ENCODE results near the gene SMAD4.
"Not testable (repeated sequence)": the region's sequence is repeated elsewhere in the genome, so short reads cannot be mapped to it uniquely, and the experiment has no call there.

SMAD4 gene

GRCh38 chr18:51003174-51003573, 26.8 kb upstream of the SMAD4 start:
- not testable (repeated sequence) for H3K4me3 ChIP-seq (ENCODE audit: low read length in 2 of 2); H3K27ac ChIP-seq (ENCODE audit: low read depth in 2 of 2, low read length in 2 of 2); H3K9ac ChIP-seq (ENCODE audit: low read depth in 1 of 2, low read length in 2 of 2); H3K9me3 ChIP-seq (ENCODE audit: control insufficient read depth in 2 of 2, low read length in 2 of 2); H3K27me3 ChIP-seq (ENCODE audit: control insufficient read depth in 2 of 2, insufficient read depth in 2 of 2, low read length in 2 of 2); H3K4me1 ChIP-seq (ENCODE audit: control insufficient read depth in 2 of 2, insufficient read depth in 2 of 2, low read length in 2 of 2); H3K36me3 ChIP-seq (ENCODE audit: control insufficient read depth in 2 of 2, insufficient read depth in 2 of 2, low read length in 2 of 2)

- Histone ChIP-seq H3K4me3 (ENCODE audit: low read length in 2 of 2) (no peak overlapping the region), H3K4me1 (ENCODE audit: control insufficient read depth in 2 of 2, insufficient read depth in 2 of 2, low read length in 2 of 2) (peaks cover 0 to 7% of the 10 kb centered on the region in 2 donors)
These were observed 23.8 kb upstream of the SMAD4 start for GRCh38 chr18:51006061-51006818.

GRCh38 chr18:51006948-51007789, 22.8 kb upstream of the SMAD4 start:
- no peak overlapping the region for H3K4me3 ChIP-seq (ENCODE audit: low read length in 2 of 2)
- no peak overlapping the region for H3K9ac ChIP-seq (ENCODE audit: low read depth in 1 of 2, low read length in 2 of 2)
- no peaks in the 10 kb centered on the region for H3K27me3 ChIP-seq (ENCODE audit: control insufficient read depth in 2 of 2, insufficient read depth in 2 of 2, low read length in 2 of 2)
- H3K36me3 ChIP-seq (ENCODE audit: control insufficient read depth in 2 of 2, insufficient read depth in 2 of 2, low read length in 2 of 2): no peaks in the 10 kb centered on the region
- H3K4me1 ChIP-seq (ENCODE audit: control insufficient read depth in 2 of 2, insufficient read depth in 2 of 2, low read length in 2 of 2): peaks cover 0 to 12% of the 10 kb centered on the region in 2 donors
- H3K9me3 ChIP-seq (ENCODE audit: control insufficient read depth in 2 of 2, low read length in 2 of 2): no peaks in the 10 kb centered on the region
- no peak overlapping the region for H3K27ac ChIP-seq (ENCODE audit: low read depth in 2 of 2, low read length in 2 of 2)

More at GRCh38 chr18:51006061-51006818, 23.8 kb upstream of the SMAD4 start:
- Histone ChIP-seq H3K9ac (ENCODE audit: low read depth in 1 of 2, low read length in 2 of 2) (no peak overlapping the region), H3K27ac (ENCODE audit: low read depth in 2 of 2, low read length in 2 of 2) (no peak overlapping the region), H3K9me3 (ENCODE audit: control insufficient read depth in 2 of 2, low read length in 2 of 2) (no peaks in the 10 kb centered on the region), H3K27me3 (ENCODE audit: control insufficient read depth in 2 of 2, insufficient read depth in 2 of 2, low read length in 2 of 2) (no peaks in the 10 kb centered on the region), H3K36me3 (ENCODE audit: control insufficient read depth in 2 of 2, insufficient read depth in 2 of 2, low read length in 2 of 2) (no peaks in the 10 kb centered on the region)

DNA sequence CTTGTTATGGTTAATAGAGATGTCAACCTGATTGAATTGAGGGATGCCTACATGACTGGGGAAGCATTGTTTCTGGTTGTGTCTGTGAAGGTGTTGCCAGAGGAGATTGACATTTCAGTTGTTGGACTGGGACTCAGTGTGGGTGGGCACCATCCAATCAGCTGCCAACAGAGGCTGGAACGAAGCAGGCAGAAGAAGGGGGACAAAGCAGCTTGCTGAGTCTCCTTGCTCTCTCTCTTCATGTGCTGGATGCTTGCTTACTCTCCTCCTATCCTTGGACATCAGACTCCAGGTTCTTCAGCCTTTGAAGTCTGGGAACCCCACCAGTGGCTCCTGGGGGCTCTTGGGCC, 22.2 kb upstream of the SMAD4 start:
- no peak overlapping the region for H3K4me3 ChIP-seq (ENCODE audit: low read length in 2 of 2)
- no peaks in the 10 kb centered on the region for H3K27me3 ChIP-seq (ENCODE audit: control insufficient read depth in 2 of 2, insufficient read depth in 2 of 2, low read length in 2 of 2)
- no peak overlapping the region for H3K9ac ChIP-seq (ENCODE audit: low read depth in 1 of 2, low read length in 2 of 2)
- H3K9me3 ChIP-seq (ENCODE audit: control insufficient read depth in 2 of 2, low read length in 2 of 2): no peaks in the 10 kb centered on the region
- no peak overlapping the region for H3K27ac ChIP-seq (ENCODE audit: low read depth in 2 of 2, low read length in 2 of 2)
- H3K4me1 ChIP-seq (ENCODE audit: control insufficient read depth in 2 of 2, insufficient read depth in 2 of 2, low read length in 2 of 2): peaks cover 0 to 13% of the 10 kb centered on the region in 2 donors
- no peaks in the 10 kb centered on the region for H3K36me3 ChIP-seq (ENCODE audit: control insufficient read depth in 2 of 2, insufficient read depth in 2 of 2, low read length in 2 of 2)

GRCh38 chr18:51009072-51009471, 20.9 kb upstream of the SMAD4 start:
- Histone ChIP-seq H3K36me3 (ENCODE audit: control insufficient read depth in 2 of 2, insufficient read depth in 2 of 2, low read length in 2 of 2) (no peaks in the 10 kb centered on the region), H3K27ac (ENCODE audit: low read depth in 2 of 2, low read length in 2 of 2) (no peak overlapping the region), H3K4me1 (ENCODE audit: control insufficient read depth in 2 of 2, insufficient read depth in 2 of 2, low read length in 2 of 2) (peaks cover 0 to 13% of the 10 kb centered on the region in 2 donors), H3K9me3 (ENCODE audit: control insufficient read depth in 2 of 2, low read length in 2 of 2) (no peaks in the 10 kb centered on the region), H3K9ac (ENCODE audit: low read depth in 1 of 2, low read length in 2 of 2) (no peak overlapping the region), H3K27me3 (ENCODE audit: control insufficient read depth in 2 of 2, insufficient read depth in 2 of 2, low read length in 2 of 2) (no peaks in the 10 kb centered on the region), H3K4me3 (ENCODE audit: low read length in 2 of 2) (no peak overlapping the region)

DNA sequence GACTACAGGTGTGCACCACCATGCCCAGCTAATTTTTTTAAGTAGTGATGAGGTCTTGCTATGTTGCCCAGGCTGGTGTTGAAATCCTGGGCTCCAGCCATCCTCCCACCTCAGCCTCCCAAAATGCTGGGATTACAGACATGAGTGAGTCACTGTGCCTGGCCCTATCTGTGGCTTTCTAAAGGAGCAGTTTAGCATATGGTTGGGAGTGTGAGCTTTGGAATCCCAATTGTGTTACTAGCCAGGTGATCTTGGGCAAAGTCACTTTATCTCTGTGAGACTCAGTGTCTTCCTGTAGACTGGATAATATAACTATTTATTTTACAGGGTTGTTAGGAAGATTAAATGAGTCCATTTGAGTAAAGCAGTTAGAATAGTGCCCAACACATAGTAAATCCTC, 19.8 kb upstream of the SMAD4 start:
- H3K9ac ChIP-seq (ENCODE audit: low read depth in 1 of 2, low read length in 2 of 2): no peak overlapping the region
- no peaks in the 10 kb centered on the region for H3K27me3 ChIP-seq (ENCODE audit: control insufficient read depth in 2 of 2, insufficient read depth in 2 of 2, low read length in 2 of 2)
- peaks cover 0 to 13% of the 10 kb centered on the region in 2 donors for H3K4me1 ChIP-seq (ENCODE audit: control insufficient read depth in 2 of 2, insufficient read depth in 2 of 2, low read length in 2 of 2)
- H3K4me3 ChIP-seq (ENCODE audit: low read length in 2 of 2): no peak overlapping the region
- no peaks in the 10 kb centered on the region for H3K9me3 ChIP-seq (ENCODE audit: control insufficient read depth in 2 of 2, low read length in 2 of 2)
- H3K27ac ChIP-seq (ENCODE audit: low read depth in 2 of 2, low read length in 2 of 2): no peak overlapping the region
- H3K36me3 ChIP-seq (ENCODE audit: control insufficient read depth in 2 of 2, insufficient read depth in 2 of 2, low read length in 2 of 2): no peaks in the 10 kb centered on the region

GRCh38 chr18:51011709-51012108, 18.3 kb upstream of the SMAD4 start:
- no peak overlapping the region for H3K9ac ChIP-seq (ENCODE audit: low read depth in 1 of 2, low read length in 2 of 2)
- peaks cover 0 to 13% of the 10 kb centered on the region in 2 donors for H3K4me1 ChIP-seq (ENCODE audit: control insufficient read depth in 2 of 2, insufficient read depth in 2 of 2, low read length in 2 of 2)
- no peaks in the 10 kb centered on the region for H3K36me3 ChIP-seq (ENCODE audit: control insufficient read depth in 2 of 2, insufficient read depth in 2 of 2, low read length in 2 of 2)
- H3K4me3 ChIP-seq (ENCODE audit: low read length in 2 of 2): no peak overlapping the region
- no peak overlapping the region for H3K27ac ChIP-seq (ENCODE audit: low read depth in 2 of 2, low read length in 2 of 2)
- H3K27me3 ChIP-seq (ENCODE audit: control insufficient read depth in 2 of 2, insufficient read depth in 2 of 2, low read length in 2 of 2): no peaks in the 10 kb centered on the region
- H3K9me3 ChIP-seq (ENCODE audit: control insufficient read depth in 2 of 2, low read length in 2 of 2): no peaks in the 10 kb centered on the region

- Histone ChIP-seq H3K9me3 (ENCODE audit: control insufficient read depth in 2 of 2, low read length in 2 of 2) (no peaks in the 10 kb centered on the region), H3K27me3 (ENCODE audit: control insufficient read depth in 2 of 2, insufficient read depth in 2 of 2, low read length in 2 of 2) (no peaks in the 10 kb centered on the region), H3K4me3 (ENCODE audit: low read length in 2 of 2) (no peak overlapping the region), H3K9ac (ENCODE audit: low read depth in 1 of 2, low read length in 2 of 2) (no peak overlapping the region), H3K4me1 (ENCODE audit: control insufficient read depth in 2 of 2, insufficient read depth in 2 of 2, low read length in 2 of 2) (peaks cover 0 to 9% of the 10 kb centered on the region in 2 donors), H3K36me3 (ENCODE audit: control insufficient read depth in 2 of 2, insufficient read depth in 2 of 2, low read length in 2 of 2) (peaks cover 0 to 4% of the 10 kb centered on the region in 2 donors), H3K27ac (ENCODE audit: low read depth in 2 of 2, low read length in 2 of 2) (no peak overlapping the region)
These were observed 17.6 kb upstream of the SMAD4 start for GRCh38 chr18:51012441-51012840.

GRCh38 chr18:51013259-51013658, 16.8 kb upstream of the SMAD4 start:
- no peak overlapping the region for H3K9ac ChIP-seq (ENCODE audit: low read depth in 1 of 2, low read length in 2 of 2)
- peaks cover 0 to 4% of the 10 kb centered on the region in 2 donors for H3K36me3 ChIP-seq (ENCODE audit: control insufficient read depth in 2 of 2, insufficient read depth in 2 of 2, low read length in 2 of 2)
- no peak overlapping the region for H3K4me3 ChIP-seq (ENCODE audit: low read length in 2 of 2)
- H3K27ac ChIP-seq (ENCODE audit: low read depth in 2 of 2, low read length in 2 of 2): no peak overlapping the region
- H3K9me3 ChIP-seq (ENCODE audit: control insufficient read depth in 2 of 2, low read length in 2 of 2): no peaks in the 10 kb centered on the region
- no peaks in the 10 kb centered on the region for H3K27me3 ChIP-seq (ENCODE audit: control insufficient read depth in 2 of 2, insufficient read depth in 2 of 2, low read length in 2 of 2)
- H3K4me1 ChIP-seq (ENCODE audit: control insufficient read depth in 2 of 2, insufficient read depth in 2 of 2, low read length in 2 of 2): peaks cover 0 to 9% of the 10 kb centered on the region in 2 donors

DNA sequence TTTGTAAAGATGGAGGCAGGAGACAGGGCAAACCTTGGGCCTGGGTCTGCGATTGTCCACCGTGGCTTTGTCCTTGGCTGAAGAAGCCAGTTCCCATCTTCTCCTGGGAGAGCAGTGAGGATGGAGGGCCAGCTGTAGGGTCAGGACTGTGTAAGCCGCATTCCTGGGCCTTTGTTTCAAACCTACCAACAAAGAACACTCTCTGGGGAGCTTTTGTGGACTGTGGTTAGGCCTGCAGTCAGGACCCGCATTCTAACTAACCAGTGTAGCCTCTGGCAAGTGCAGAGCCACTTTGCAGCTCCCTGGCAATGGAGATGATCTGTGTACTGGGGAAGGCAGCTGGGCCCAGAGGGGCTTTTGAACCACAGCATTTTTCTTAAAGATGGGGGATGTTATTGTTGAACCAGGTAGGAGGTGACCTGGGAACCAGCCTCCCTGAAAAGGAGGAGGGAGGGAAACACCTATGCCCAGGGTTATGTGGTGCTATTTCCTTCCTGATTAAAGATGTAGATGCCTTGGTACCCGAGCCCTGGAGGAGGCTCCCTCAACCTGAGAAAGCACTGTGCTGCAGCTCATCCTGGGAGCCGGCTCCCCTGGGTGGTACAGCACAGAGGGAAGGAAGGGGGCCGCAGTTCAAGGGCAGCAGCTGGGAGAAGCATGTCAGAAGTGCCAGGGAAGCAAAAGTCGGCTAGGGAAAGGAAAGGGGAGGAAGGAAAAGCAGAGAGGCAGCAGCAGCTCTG, 12.7 kb upstream of the SMAD4 start:
- H3K4me3 ChIP-seq (ENCODE audit: low read length in 2 of 2): no peak overlapping the region
- no peaks in the 10 kb centered on the region for H3K9me3 ChIP-seq (ENCODE audit: control insufficient read depth in 2 of 2, low read length in 2 of 2)
- H3K9ac ChIP-seq (ENCODE audit: low read depth in 1 of 2, low read length in 2 of 2): no peak overlapping the region
- H3K4me1 ChIP-seq (ENCODE audit: control insufficient read depth in 2 of 2, insufficient read depth in 2 of 2, low read length in 2 of 2): peaks cover 0 to under 1% of the 10 kb centered on the region in 2 donors
- peaks cover 0 to 4% of the 10 kb centered on the region in 2 donors for H3K36me3 ChIP-seq (ENCODE audit: control insufficient read depth in 2 of 2, insufficient read depth in 2 of 2, low read length in 2 of 2)
- H3K27ac ChIP-seq (ENCODE audit: low read depth in 2 of 2, low read length in 2 of 2): no peak overlapping the region
- H3K27me3 ChIP-seq (ENCODE audit: control insufficient read depth in 2 of 2, insufficient read depth in 2 of 2, low read length in 2 of 2): no peaks in the 10 kb centered on the region

Measured in mucosa of rectum (tissue), 2 donors.